IPS-15b (cell line): ENCODE results near the gene MT1G.
A peak's percentile ranks its signal among the peaks of the same experiment; 100 is the strongest.
"Not testable (repeated sequence)": the region's sequence is repeated elsewhere in the genome, so short reads cannot be mapped to it uniquely, and the experiment has no call there.

ENCODE experiments used
- H3K27me3 ChIP-seq: one replicate; pipeline ENCODE4 v1.6.1; 2013; ENCODE audit warnings: low read length; ENCODE audit not compliant: control insufficient read depth, insufficient read depth
- H3K36me3 ChIP-seq: one replicate; pipeline ENCODE4 v1.6.1; 2013; ENCODE audit warnings: low read length; ENCODE audit not compliant: control insufficient read depth, insufficient read depth
- H3K4me1 ChIP-seq: one replicate; pipeline ENCODE4 v1.6.1; 2013; ENCODE audit warnings: mild to moderate bottlenecking, low read length; ENCODE audit not compliant: control insufficient read depth, insufficient read depth
- H3K4me3 ChIP-seq: one replicate; pipeline ENCODE4 v1.5.1; 2013; ENCODE audit warnings: low read depth, low read length
- H3K9ac ChIP-seq: one replicate; pipeline ENCODE4 v1.6.1; 2013; ENCODE audit warnings: low read depth, mild to moderate bottlenecking, low read length
- H3K9me3 ChIP-seq: one replicate; pipeline ENCODE4 v1.6.1; 2013; ENCODE audit warnings: mild to moderate bottlenecking, low read length; ENCODE audit not compliant: control insufficient read depth, insufficient read depth

The MT1G gene

GRCh38 chr16:56630134-56630533 lies 37.7 kb downstream of the MT1G start:
- no peaks in the 10 kb centered on the region for H3K9me3 ChIP-seq
- H3K36me3 ChIP-seq: no peaks in the 10 kb centered on the region
- peaks cover 3% of the 10 kb centered on the region for H3K4me1 ChIP-seq
- peak overlapping the region; percentile 14 for H3K4me3 ChIP-seq
- peaks cover 96% of the 10 kb centered on the region for H3K27me3 ChIP-seq
- H3K9ac ChIP-seq: no peak overlapping the region

GRCh38 chr16:56629531-56629930 lies 38.3 kb downstream of the MT1G start:
- Histone ChIP-seq H3K4me3 (no peak overlapping the region), H3K4me1 (peaks cover 3% of the 10 kb centered on the region), H3K27me3 (peaks cover 96% of the 10 kb centered on the region), H3K9me3 (no peaks in the 10 kb centered on the region), H3K36me3 (no peaks in the 10 kb centered on the region), H3K9ac (no peak overlapping the region)

- Histone ChIP-seq H3K36me3 (no peaks in the 10 kb centered on the region), H3K9ac (no peak overlapping the region), H3K27me3 (peaks cover 96% of the 10 kb centered on the region), H3K4me1 (peaks cover 3% of the 10 kb centered on the region), H3K9me3 (no peaks in the 10 kb centered on the region), H3K4me3 (no peak overlapping the region)
These were observed 39.1 kb downstream of the MT1G start for GRCh38 chr16:56628486-56629350.

GRCh38 chr16:56626685-56627084 lies 41.2 kb downstream of the MT1G start:
- Histone ChIP-seq H3K4me1 (peaks cover 8% of the 10 kb centered on the region), H3K9ac (no peak overlapping the region), H3K9me3 (no peaks in the 10 kb centered on the region), H3K4me3 (peak overlapping the region; percentile 67), H3K36me3 (no peaks in the 10 kb centered on the region), H3K27me3 (peaks cover 93% of the 10 kb centered on the region)

- peak overlapping the region; percentile 67 for H3K4me3 ChIP-seq
These were observed 41.8 kb downstream of the MT1G start for GRCh38 chr16:56625943-56626654.

GRCh38 chr16:56625140-56625942 lies 42.5 kb downstream of the MT1G start, which contains the start of gene MT1E:
Gene MT1E (plus strand): TSS chr16:56625781. CDS start chr16:56625852, 71 bp downstream.
- H3K36me3 ChIP-seq: no peaks in the 10 kb centered on the region
- H3K4me1 ChIP-seq: peaks cover 14% of the 10 kb centered on the region
- peak within 1 kb of the TSS; percentile 67 for H3K4me3 ChIP-seq
- no peaks in the 10 kb centered on the region for H3K9me3 ChIP-seq
- peaks cover 86% of the 10 kb centered on the region for H3K27me3 ChIP-seq
- peak within 1 kb of the TSS; percentile 24 for H3K9ac ChIP-seq

More at GRCh38 chr16:56625943-56626654, 41.8 kb downstream of the MT1G start:
- H3K9me3 ChIP-seq: no peaks in the 10 kb centered on the region
- no peak overlapping the region for H3K9ac ChIP-seq
- peaks cover 91% of the 10 kb centered on the region for H3K27me3 ChIP-seq
- H3K36me3 ChIP-seq: no peaks in the 10 kb centered on the region
- H3K4me1 ChIP-seq: peaks cover 14% of the 10 kb centered on the region

GRCh38 chr16:56623637-56624036 lies 44.2 kb downstream of the MT1G start:
- Histone ChIP-seq H3K4me1 (peaks cover 14% of the 10 kb centered on the region), H3K9ac (no peak overlapping the region), H3K9me3 (no peaks in the 10 kb centered on the region), H3K36me3 (no peaks in the 10 kb centered on the region), H3K4me3 (no peak overlapping the region), H3K27me3 (peaks cover 86% of the 10 kb centered on the region)

GRCh38 chr16:56623184-56623583 lies 44.7 kb downstream of the MT1G start:
- peaks cover 14% of the 10 kb centered on the region for H3K4me1 ChIP-seq

GRCh38 chr16:56621665-56622445 lies 46.0 kb downstream of the MT1G start:
- H3K36me3 ChIP-seq: not testable (repeated sequence)

More at GRCh38 chr16:56623184-56623583, 44.7 kb downstream of the MT1G start:
- not testable (repeated sequence) for H3K4me3 ChIP-seq, H3K9me3 ChIP-seq, H3K9ac ChIP-seq, H3K36me3 ChIP-seq
- H3K27me3 ChIP-seq: peaks cover 86% of the 10 kb centered on the region

GRCh38 chr16:56620339-56620897 lies 47.4 kb downstream of the MT1G start:
- Histone ChIP-seq H3K27me3 (peaks cover 88% of the 10 kb centered on the region), H3K9ac (no peak overlapping the region), H3K9me3 (no peaks in the 10 kb centered on the region), H3K4me3 (no peak overlapping the region), H3K4me1 (peaks cover 17% of the 10 kb centered on the region), H3K36me3 (no peaks in the 10 kb centered on the region)

More at GRCh38 chr16:56621665-56622445, 46.0 kb downstream of the MT1G start:
- Histone ChIP-seq H3K27me3 (peaks cover 90% of the 10 kb centered on the region), H3K4me1 (peaks cover 20% of the 10 kb centered on the region)
- H3K9me3 ChIP-seq, H3K9ac ChIP-seq, H3K4me3 ChIP-seq: not testable (repeated sequence)
